Ectodermal cell (in vitro differentiated cells): ENCODE measurements around the gene KLHL2.
"Not testable (repeated sequence)": the region's sequence is repeated elsewhere in the genome, so short reads cannot be mapped to it uniquely, and the experiment has no call there.

Source experiments
- H3K27ac ChIP-seq: 2 replicates; pipeline ENCODE4 v1.7.0; 2013; ENCODE audit warnings: mild to moderate bottlenecking, low read depth, low read length; ENCODE audit not compliant: insufficient read depth, poor library complexity, severe bottlenecking
- H3K27me3 ChIP-seq: 2 replicates; pipeline ENCODE4 v1.7.0; 2013; ENCODE audit warnings: mild to moderate bottlenecking, low read length; ENCODE audit not compliant: insufficient read depth, control insufficient read depth, poor library complexity, severe bottlenecking
- H3K36me3 ChIP-seq: one replicate; pipeline ENCODE4 v1.7.0; 2013; ENCODE audit warnings: low read length; ENCODE audit not compliant: control insufficient read depth, insufficient read depth
- H3K4me1 ChIP-seq: one replicate; pipeline ENCODE4 v1.7.0; 2013; ENCODE audit warnings: low read length; ENCODE audit not compliant: control insufficient read depth, insufficient read depth
- H3K4me3 ChIP-seq: 2 replicates; pipeline ENCODE4 v1.7.0; 2013; ENCODE audit warnings: low read depth, low read length, control low read depth; ENCODE audit not compliant: insufficient read depth
- H3K9me3 ChIP-seq: 2 replicates; pipeline ENCODE4 v1.7.0; 2013; ENCODE audit warnings: mild to moderate bottlenecking, low read length, moderate library complexity; ENCODE audit not compliant: control insufficient read depth
- WGBS, 2 experiments: methylation state at CpG; one replicate each; pipeline ENCODE4 v1.1.7; 2013; ENCODE audit warnings: missing lambda C conversion rate in 2 of 2; 5-methylcytosine and 5-hydroxymethylcytosine counted together

The KLHL2 gene

DNA sequence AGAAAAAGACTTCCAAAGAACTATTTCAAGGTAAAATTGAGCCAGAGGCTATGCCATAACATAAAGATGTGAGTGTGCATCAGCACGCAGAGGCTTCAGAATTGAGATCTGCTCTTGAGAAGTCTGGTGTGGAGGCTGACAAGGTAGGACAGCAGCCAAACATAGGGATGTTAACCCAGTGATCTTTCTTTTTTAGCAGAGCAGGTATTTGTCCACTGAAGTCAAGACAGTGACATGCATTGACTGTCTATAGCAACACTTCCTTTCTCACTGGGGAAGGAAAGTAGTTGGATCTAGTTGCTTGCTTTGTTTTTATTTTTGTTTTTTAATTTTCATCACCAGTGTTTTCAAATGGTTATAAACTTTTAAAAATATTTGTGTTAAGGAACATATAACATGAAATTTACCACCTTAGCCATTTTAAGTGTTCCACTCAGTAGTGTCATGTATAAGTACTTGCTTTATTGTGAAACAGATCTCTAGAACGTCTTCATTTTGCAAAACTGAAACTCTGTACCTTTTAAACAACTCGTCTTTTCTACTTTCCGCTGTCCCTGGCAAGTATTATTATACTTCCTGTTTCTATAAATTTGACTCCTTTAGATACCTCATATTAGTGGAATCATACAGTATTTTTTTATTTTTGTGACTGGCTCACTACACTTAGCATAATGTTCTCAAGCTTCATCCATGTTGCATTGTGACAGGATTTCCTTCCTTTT lies 79.4 kb downstream of the KLHL2 start:
- not testable (repeated sequence) for H3K27ac ChIP-seq, H3K36me3 ChIP-seq, H3K4me1 ChIP-seq, H3K4me3 ChIP-seq, H3K27me3 ChIP-seq, H3K9me3 ChIP-seq
- WGBS, 2 experiments = 89 to 96% methylated on average over 4 of the region's 4 CpGs

DNA sequence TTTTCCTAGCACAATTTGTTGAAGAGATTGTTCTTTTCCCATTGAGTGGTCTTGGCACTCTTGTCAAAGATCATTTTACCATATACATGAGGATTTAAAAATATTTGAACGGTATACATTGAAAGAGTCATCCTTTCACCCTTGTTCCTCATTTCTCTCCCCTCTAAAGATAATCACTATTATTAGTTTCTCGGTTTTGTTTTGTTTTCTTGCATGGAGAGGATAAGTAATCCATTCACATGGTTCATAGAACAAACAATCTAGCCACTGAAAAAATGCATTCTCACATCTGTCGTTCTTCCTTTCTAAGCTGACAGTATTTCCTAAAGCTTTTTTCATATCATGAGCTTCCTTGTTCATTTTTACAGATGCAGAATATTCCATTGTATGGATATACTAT lies 80.9 kb downstream of the KLHL2 start:
- 65 to 96% methylated on average over 2 to 3 of the region's 3 CpGs for WGBS, 2 experiments
- H3K9me3 ChIP-seq = no peaks in the 10 kb centered on the region
- H3K36me3 ChIP-seq = no peaks in the 10 kb centered on the region
- H3K4me1 ChIP-seq = no peaks in the 10 kb centered on the region
- H3K27me3 ChIP-seq = no peaks in the 10 kb centered on the region
- no peak overlapping the region for H3K4me3 ChIP-seq
- H3K27ac ChIP-seq = no peak overlapping the region

DNA sequence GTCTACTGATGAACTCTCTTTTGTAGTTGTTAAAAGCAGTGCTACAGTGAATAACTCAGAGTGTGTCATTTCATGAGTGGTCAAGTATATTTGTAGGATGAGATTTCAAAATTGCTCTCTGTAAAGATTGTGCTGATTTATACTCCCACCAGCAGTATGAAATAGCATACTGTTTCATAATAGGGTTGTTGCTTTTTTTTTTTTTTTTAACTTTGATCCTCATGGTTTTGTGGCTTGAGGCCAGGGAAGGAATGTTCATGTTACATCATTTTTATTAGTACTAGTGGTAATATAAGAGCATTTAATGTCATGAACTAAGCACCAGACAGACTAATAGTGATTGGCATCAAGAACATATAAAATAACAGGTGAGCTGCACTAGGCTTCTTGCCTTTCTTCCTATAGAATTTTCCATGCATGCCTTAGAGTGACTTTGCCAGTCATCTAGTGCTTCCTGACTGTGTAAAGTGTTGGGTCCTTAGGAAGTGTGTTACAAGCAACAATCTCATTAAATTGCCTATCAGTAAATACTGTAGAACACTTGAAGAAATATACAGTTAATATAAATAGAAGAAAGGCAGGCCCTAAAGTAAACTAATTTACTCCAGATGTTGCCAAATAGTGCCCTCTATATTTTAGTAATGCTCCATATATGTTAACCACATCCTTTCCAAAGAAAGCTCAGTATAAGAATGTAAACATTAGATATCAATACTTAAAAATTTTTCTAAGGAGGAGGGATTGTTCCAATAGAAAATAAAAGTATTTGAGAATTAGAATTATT lies 81.5 kb downstream of the KLHL2 start:
- Histone ChIP-seq H3K36me3 (no peaks in the 10 kb centered on the region), H3K27me3 (no peaks in the 10 kb centered on the region), H3K27ac (no peak overlapping the region), H3K4me3 (no peak overlapping the region), H3K9me3 (no peaks in the 10 kb centered on the region), H3K4me1 (no peaks in the 10 kb centered on the region)

GRCh38 chr4:165289423-165289785 lies 82.0 kb downstream of the KLHL2 start:
- Histone ChIP-seq H3K4me3 (no peak overlapping the region), H3K27me3 (no peaks in the 10 kb centered on the region), H3K36me3 (no peaks in the 10 kb centered on the region), H3K9me3 (no peaks in the 10 kb centered on the region), H3K27ac (no peak overlapping the region), H3K4me1 (no peaks in the 10 kb centered on the region)

GRCh38 chr4:165293061-165293460 lies 85.7 kb downstream of the KLHL2 start:
- 98 to 99% methylated on average over 4 to 6 of the region's 6 CpGs for WGBS, 2 experiments
- peaks cover 4% of the 10 kb centered on the region for H3K36me3 ChIP-seq
- no peaks in the 10 kb centered on the region for H3K27me3 ChIP-seq
- no peak overlapping the region for H3K4me3 ChIP-seq
- H3K9me3 ChIP-seq = no peaks in the 10 kb centered on the region
- no peaks in the 10 kb centered on the region for H3K4me1 ChIP-seq
- no peak overlapping the region for H3K27ac ChIP-seq

DNA sequence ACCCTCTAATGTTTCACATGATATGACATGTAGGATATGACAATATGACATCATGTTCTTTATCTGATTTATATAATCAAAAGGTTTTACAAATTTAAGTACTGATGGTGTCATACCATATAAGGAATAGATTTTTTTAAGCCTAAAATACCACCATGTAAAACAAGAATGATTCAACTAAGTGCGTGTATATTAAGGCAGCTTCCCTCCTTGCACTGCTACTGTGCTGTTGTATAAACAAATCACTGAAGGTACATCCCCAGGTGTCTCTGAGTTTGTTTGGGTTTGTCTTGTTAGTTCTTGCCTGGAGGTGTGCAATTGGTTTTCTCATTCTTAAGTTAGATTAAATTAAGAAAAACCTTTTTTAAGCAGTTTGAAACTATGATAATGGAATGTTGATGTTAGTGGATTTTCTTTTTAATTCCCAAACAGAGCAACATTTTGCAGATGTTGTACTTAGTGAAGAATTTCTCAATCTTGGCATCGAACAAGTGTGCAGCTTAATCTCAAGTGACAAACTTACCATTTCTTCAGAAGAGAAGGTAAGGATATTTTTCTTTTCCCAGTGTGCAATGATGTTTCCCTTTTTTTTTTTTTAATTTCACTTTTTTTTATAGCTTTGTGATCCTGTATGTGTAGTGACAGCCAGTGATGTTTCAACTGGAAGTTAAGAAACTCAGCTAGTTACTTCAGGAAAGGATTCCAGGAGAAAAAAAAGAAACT lies 86.7 kb downstream of the KLHL2 start:
- Histone ChIP-seq H3K9me3 (no peaks in the 10 kb centered on the region), H3K27me3 (no peaks in the 10 kb centered on the region), H3K4me3 (no peak overlapping the region), H3K36me3 (peaks cover 4% of the 10 kb centered on the region), H3K4me1 (no peaks in the 10 kb centered on the region), H3K27ac (no peak overlapping the region)
- WGBS, 2 experiments = 97 to 100% methylated on average over 2 of the region's 2 CpGs

GRCh38 chr4:165294907-165295306 lies 87.5 kb downstream of the KLHL2 start:
- Histone ChIP-seq H3K4me1 (no peaks in the 10 kb centered on the region), H3K27ac (no peak overlapping the region), H3K4me3 (no peak overlapping the region), H3K36me3 (peaks cover 4% of the 10 kb centered on the region), H3K9me3 (no peaks in the 10 kb centered on the region), H3K27me3 (no peaks in the 10 kb centered on the region)
- 63 to 74% methylated on average over 5 of the region's 5 CpGs for WGBS, 2 experiments

GRCh38 chr4:165297626-165298025 lies 90.3 kb downstream of the KLHL2 start:
- Histone ChIP-seq H3K9me3 (no peaks in the 10 kb centered on the region), H3K4me3 (no peak overlapping the region), H3K27ac (no peak overlapping the region), H3K4me1 (no peaks in the 10 kb centered on the region), H3K36me3 (peaks cover 4% of the 10 kb centered on the region), H3K27me3 (no peaks in the 10 kb centered on the region)
- WGBS, 2 experiments = 93 to 94% methylated on average over 8 of the region's 8 CpGs

DNA sequence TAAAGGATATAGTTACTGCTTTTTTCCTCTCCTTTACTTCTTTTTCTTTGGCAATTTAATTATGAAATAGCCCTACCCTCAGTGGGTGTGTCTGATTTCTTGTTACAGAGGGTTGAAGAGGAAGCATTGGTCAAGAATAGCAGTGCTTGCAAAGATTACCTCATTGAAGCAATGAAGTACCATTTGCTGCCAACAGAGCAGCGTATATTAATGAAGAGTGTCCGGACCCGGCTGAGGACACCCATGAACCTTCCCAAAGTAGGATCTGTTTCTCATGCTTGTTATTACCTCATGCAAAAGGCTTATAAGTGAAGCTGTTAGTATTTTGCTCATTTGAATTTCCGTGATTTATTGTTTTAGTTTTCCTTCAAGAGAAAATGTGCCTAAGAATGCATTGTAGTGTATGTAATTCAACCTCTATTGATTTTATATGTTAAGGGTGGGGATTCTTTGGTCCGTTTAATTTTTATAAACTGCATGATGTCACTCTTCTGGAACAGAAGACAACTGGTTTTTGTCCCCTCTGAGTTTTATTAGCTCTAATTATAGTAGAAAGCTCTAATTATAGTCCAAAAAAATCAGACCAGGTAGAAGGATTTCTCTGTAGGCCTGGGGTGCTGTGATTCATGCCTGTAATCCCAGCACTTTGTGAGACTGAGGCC lies 92.2 kb downstream of the KLHL2 start:
- H3K36me3 ChIP-seq = peaks cover 4% of the 10 kb centered on the region
- no peaks in the 10 kb centered on the region for H3K27me3 ChIP-seq
- H3K9me3 ChIP-seq = no peaks in the 10 kb centered on the region
- WGBS, 2 experiments = 96 to 98% methylated on average over 4 to 5 of the region's 5 CpGs
- H3K4me1 ChIP-seq = no peaks in the 10 kb centered on the region
- H3K27ac ChIP-seq = no peak overlapping the region
- no peak overlapping the region for H3K4me3 ChIP-seq

GRCh38 chr4:165301833-165302232 lies 94.5 kb downstream of the KLHL2 start:
- H3K27me3 ChIP-seq = no peaks in the 10 kb centered on the region
- H3K9me3 ChIP-seq = no peaks in the 10 kb centered on the region
- peaks cover under 1% of the 10 kb centered on the region for H3K36me3 ChIP-seq
- no peak overlapping the region for H3K27ac ChIP-seq
- 93 to 95% methylated on average over 1 of the region's 1 CpG for WGBS, 2 experiments
- H3K4me3 ChIP-seq = no peak overlapping the region
- no peaks in the 10 kb centered on the region for H3K4me1 ChIP-seq
